ENCODE data around the gene ST7L.

Gene ST7L

GRCh38 chr1:112542206-112542973 lies 76.6 kb downstream of the ST7L start:
- no peaks in the 10 kb centered on the region for H3K79me2 ChIP-seq (ENCODE audit: control insufficient read depth, insufficient read depth, low read length, poor library complexity)
- H4K8ac ChIP-seq (ENCODE audit: low read depth, low read length): no peak overlapping the region
- no peak overlapping the region for H3K27ac ChIP-seq (ENCODE audit: low read depth, low read length)
- H2BK12ac ChIP-seq (ENCODE audit: low read length): no peak overlapping the region
- no peak overlapping the region for H3K4me2 ChIP-seq (ENCODE audit: low read length)
- no peaks in the 10 kb centered on the region for H3K27me3 ChIP-seq (ENCODE audit: insufficient read depth, low read length)
- WGBS (ENCODE audit: extremely low coverage, insufficient coverage, insufficient read length): no CpG with 5 or more reads among the region's 9 CpGs
- no peak overlapping the region for H3K14ac ChIP-seq (ENCODE audit: low read length)
- no peak overlapping the region for H2BK120ac ChIP-seq (ENCODE audit: insufficient read depth, low read length, poor library complexity)
- no peak overlapping the region for H2AK5ac ChIP-seq (ENCODE audit: low read length)
- H4K91ac ChIP-seq (ENCODE audit: low read depth, low read length): no peak overlapping the region
- H2AFZ ChIP-seq (ENCODE audit: insufficient read depth, low read length, poor library complexity): no peak overlapping the region
- no peaks in the 10 kb centered on the region for H3K9me3 ChIP-seq (ENCODE audit: insufficient read depth, low read depth, low read length)
- H3K36me3 ChIP-seq (ENCODE audit: control insufficient read depth in 1 of 2, insufficient read depth in 2 of 2, low read length in 2 of 2): peaks cover 0 to 6% of the 10 kb centered on the region in 2 experiments
- no peak overlapping the region for H3K18ac ChIP-seq (ENCODE audit: low read length)
- DNase-seq: peak in 1 of 2 donors; percentile 59
- H3K4me1 ChIP-seq (ENCODE audit: control insufficient read depth in 1 of 2, insufficient read depth in 2 of 2, low read length in 2 of 2): no peaks in the 10 kb centered on the region
- no peak overlapping the region for H3K23ac ChIP-seq (ENCODE audit: low read length)
- no peak overlapping the region for H4K12ac ChIP-seq (ENCODE audit: low read depth, low read length)
- H3K4ac ChIP-seq (ENCODE audit: low read depth, low read length): no peak overlapping the region
- H2BK5ac ChIP-seq (ENCODE audit: low read depth, low read length, poor library complexity): no peak overlapping the region
- H3K4me3 ChIP-seq (ENCODE audit: low read depth, low read length): no peak overlapping the region
- H3K79me1 ChIP-seq (ENCODE audit: low read length): no peaks in the 10 kb centered on the region
- H3K9ac ChIP-seq (ENCODE audit: low read length): no peak overlapping the region

- Histone ChIP-seq H3K27ac (ENCODE audit: low read depth, low read length) (no peak overlapping the region), H3K4me1 (ENCODE audit: control insufficient read depth in 1 of 2, insufficient read depth in 2 of 2, low read length in 2 of 2) (no peaks in the 10 kb centered on the region), H2AFZ (ENCODE audit: insufficient read depth, low read length, poor library complexity) (no peak overlapping the region), H3K79me2 (ENCODE audit: control insufficient read depth, insufficient read depth, low read length, poor library complexity) (no peaks in the 10 kb centered on the region), H3K4me2 (ENCODE audit: low read length) (no peak overlapping the region), H3K27me3 (ENCODE audit: insufficient read depth, low read length) (no peaks in the 10 kb centered on the region), H2BK12ac (ENCODE audit: low read length) (no peak overlapping the region), H3K9me3 (ENCODE audit: insufficient read depth, low read depth, low read length) (no peaks in the 10 kb centered on the region), H3K36me3 (ENCODE audit: control insufficient read depth in 1 of 2, insufficient read depth in 2 of 2, low read length in 2 of 2) (peaks cover 0 to 6% of the 10 kb centered on the region in 2 experiments), H3K9ac (ENCODE audit: low read length) (no peak overlapping the region), H4K8ac (ENCODE audit: low read depth, low read length) (no peak overlapping the region), H3K18ac (ENCODE audit: low read length) (no peak overlapping the region), H3K23ac (ENCODE audit: low read length) (no peak overlapping the region), H3K4me3 (ENCODE audit: low read depth, low read length) (no peak overlapping the region), H4K91ac (ENCODE audit: low read depth, low read length) (no peak overlapping the region), H3K79me1 (ENCODE audit: low read length) (no peaks in the 10 kb centered on the region), H4K12ac (ENCODE audit: low read depth, low read length) (no peak overlapping the region), H2AK5ac (ENCODE audit: low read length) (no peak overlapping the region), H2BK5ac (ENCODE audit: low read depth, low read length, poor library complexity) (no peak overlapping the region), H2BK120ac (ENCODE audit: insufficient read depth, low read length, poor library complexity) (no peak overlapping the region), H3K4ac (ENCODE audit: low read depth, low read length) (no peak overlapping the region), H3K14ac (ENCODE audit: low read length) (no peak overlapping the region)
- DNase-seq: no peak
- no CpG with 5 or more reads among the region's 1 CpG for WGBS (ENCODE audit: extremely low coverage, insufficient coverage, insufficient read length)
Observed at GRCh38 chr1:112541299-112541698, 77.6 kb downstream of the ST7L start.

GRCh38 chr1:112540226-112540794 lies 78.6 kb downstream of the ST7L start:
- H3K9me3 ChIP-seq (ENCODE audit: insufficient read depth, low read depth, low read length): no peaks in the 10 kb centered on the region
- no peak overlapping the region for H2BK5ac ChIP-seq (ENCODE audit: low read depth, low read length, poor library complexity)
- no peak overlapping the region for H3K4ac ChIP-seq (ENCODE audit: low read depth, low read length)
- H3K27ac ChIP-seq (ENCODE audit: low read depth, low read length): no peak overlapping the region
- H3K36me3 ChIP-seq (ENCODE audit: control insufficient read depth in 1 of 2, insufficient read depth in 2 of 2, low read length in 2 of 2): peaks cover 0 to 6% of the 10 kb centered on the region in 2 experiments
- no peak overlapping the region for H4K8ac ChIP-seq (ENCODE audit: low read depth, low read length)
- H4K91ac ChIP-seq (ENCODE audit: low read depth, low read length): no peak overlapping the region
- H3K79me2 ChIP-seq (ENCODE audit: control insufficient read depth, insufficient read depth, low read length, poor library complexity): no peaks in the 10 kb centered on the region
- no peak overlapping the region for H3K18ac ChIP-seq (ENCODE audit: low read length)
- no peak overlapping the region for H2BK120ac ChIP-seq (ENCODE audit: insufficient read depth, low read length, poor library complexity)
- no CpG with 5 or more reads among the region's 1 CpG for WGBS (ENCODE audit: extremely low coverage, insufficient coverage, insufficient read length)
- no peak overlapping the region for H2AFZ ChIP-seq (ENCODE audit: insufficient read depth, low read length, poor library complexity)
- no peak overlapping the region for H3K23ac ChIP-seq (ENCODE audit: low read length)
- H4K12ac ChIP-seq (ENCODE audit: low read depth, low read length): no peak overlapping the region
- H3K4me2 ChIP-seq (ENCODE audit: low read length): no peak overlapping the region
- no peak overlapping the region for H2AK5ac ChIP-seq (ENCODE audit: low read length)
- H3K4me1 ChIP-seq (ENCODE audit: control insufficient read depth in 1 of 2, insufficient read depth in 2 of 2, low read length in 2 of 2): no peaks in the 10 kb centered on the region
- H3K4me3 ChIP-seq (ENCODE audit: low read depth, low read length): no peak overlapping the region
- DNase-seq: no peak
- H3K14ac ChIP-seq (ENCODE audit: low read length): no peak overlapping the region
- no peak overlapping the region for H3K9ac ChIP-seq (ENCODE audit: low read length)
- no peaks in the 10 kb centered on the region for H3K79me1 ChIP-seq (ENCODE audit: low read length)
- H3K27me3 ChIP-seq (ENCODE audit: insufficient read depth, low read length): no peaks in the 10 kb centered on the region
- no peak overlapping the region for H2BK12ac ChIP-seq (ENCODE audit: low read length)

DNA sequence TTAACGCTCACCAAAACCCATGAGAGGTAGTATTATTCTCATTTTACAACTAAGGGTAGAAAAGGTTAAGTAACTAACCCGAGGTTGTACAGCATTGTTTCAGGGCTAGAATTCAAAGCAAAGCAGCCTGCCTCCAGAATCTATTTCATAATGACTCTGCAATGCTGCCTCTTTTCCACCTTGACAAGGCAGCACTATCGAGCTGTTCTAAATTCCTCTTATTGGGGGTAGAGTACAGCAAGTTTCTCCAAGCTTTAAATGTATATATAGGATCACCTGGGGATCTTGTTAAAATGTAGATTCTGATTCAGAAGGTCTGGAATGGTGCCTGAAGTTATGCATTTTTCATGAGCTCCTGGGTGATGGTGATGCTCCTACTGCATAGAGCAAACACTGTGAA lies 80.1 kb downstream of the ST7L start:
- no peaks in the 10 kb centered on the region for H3K27me3 ChIP-seq (ENCODE audit: insufficient read depth, low read length)
- H2BK120ac ChIP-seq (ENCODE audit: insufficient read depth, low read length, poor library complexity): no peak overlapping the region
- H4K91ac ChIP-seq (ENCODE audit: low read depth, low read length): no peak overlapping the region
- H2AK5ac ChIP-seq (ENCODE audit: low read length): no peak overlapping the region
- no peak overlapping the region for H2BK12ac ChIP-seq (ENCODE audit: low read length)
- no peak overlapping the region for H3K27ac ChIP-seq (ENCODE audit: low read depth, low read length)
- no peak overlapping the region for H4K8ac ChIP-seq (ENCODE audit: low read depth, low read length)
- no peak overlapping the region for H3K9ac ChIP-seq (ENCODE audit: low read length)
- no peak overlapping the region for H4K12ac ChIP-seq (ENCODE audit: low read depth, low read length)
- peaks cover 0 to 6% of the 10 kb centered on the region in 2 experiments for H3K36me3 ChIP-seq (ENCODE audit: control insufficient read depth in 1 of 2, insufficient read depth in 2 of 2, low read length in 2 of 2)
- no CpG with 5 or more reads among the region's 3 CpGs for WGBS (ENCODE audit: extremely low coverage, insufficient coverage, insufficient read length)
- H3K79me2 ChIP-seq (ENCODE audit: control insufficient read depth, insufficient read depth, low read length, poor library complexity): no peaks in the 10 kb centered on the region
- H3K4me3 ChIP-seq (ENCODE audit: low read depth, low read length): no peak overlapping the region
- no peak overlapping the region for H2BK5ac ChIP-seq (ENCODE audit: low read depth, low read length, poor library complexity)
- H3K9me3 ChIP-seq (ENCODE audit: insufficient read depth, low read depth, low read length): no peaks in the 10 kb centered on the region
- H3K23ac ChIP-seq (ENCODE audit: low read length): no peak overlapping the region
- H3K14ac ChIP-seq (ENCODE audit: low read length): no peak overlapping the region
- no peak for DNase-seq
- no peak overlapping the region for H3K18ac ChIP-seq (ENCODE audit: low read length)
- H2AFZ ChIP-seq (ENCODE audit: insufficient read depth, low read length, poor library complexity): no peak overlapping the region
- no peak overlapping the region for H3K4me2 ChIP-seq (ENCODE audit: low read length)
- H3K4ac ChIP-seq (ENCODE audit: low read depth, low read length): no peak overlapping the region
- H3K79me1 ChIP-seq (ENCODE audit: low read length): no peaks in the 10 kb centered on the region
- no peaks in the 10 kb centered on the region for H3K4me1 ChIP-seq (ENCODE audit: control insufficient read depth in 1 of 2, insufficient read depth in 2 of 2, low read length in 2 of 2)
